HG03565 (cell line): Measurements from ENCODE around the gene EID2B.
A peak's percentile ranks its signal among the peaks of the same experiment; 100 is the strongest.

ENCODE experiments used
- ATAC-seq: cut with Tn5 transposase; IDR thresholded peaks from one replicate; pipeline ENCODE4 v1.9.1; 2021; ENCODE audit warnings: mild to moderate bottlenecking, moderate library complexity; ENCODE audit not compliant: unreplicated experiment

EID2B gene

GRCh38 chr19:39532233-39533002, at the start of gene EID2B:
Gene EID2B, minus strand, starts transcription at chr19:39532852. Its CDS starts 50 bp downstream, at chr19:39532802.
- ATAC-seq, result peak; percentile 92

- ATAC-seq, result no peak
Observed at GRCh38 chr19:39582442-39582841, 49.8 kb upstream of the EID2B start.

- ATAC-seq, result no peak
Observed at GRCh38 chr19:39568604-39569003, 36.0 kb upstream of the EID2B start.

GRCh38 chr19:39566064-39566463, 33.4 kb upstream of the EID2B start:
- no peak for ATAC-seq

- no peak for ATAC-seq
Observed at GRCh38 chr19:39563408-39563807, 30.8 kb upstream of the EID2B start.

- ATAC-seq, result no peak
Observed at GRCh38 chr19:39558624-39559117, 26.0 kb upstream of the EID2B start.

GRCh38 chr19:39557811-39558623, 25.4 kb upstream of the EID2B start:
- ATAC-seq, result no peak

- ATAC-seq, result no peak
Observed at GRCh38 chr19:39555883-39556282, 23.2 kb upstream of the EID2B start.

- ATAC-seq, result no peak
Observed at GRCh38 chr19:39554701-39555311, 22.2 kb upstream of the EID2B start.

GRCh38 chr19:39553082-39553652, 20.5 kb upstream of the EID2B start:
- ATAC-seq, result no peak

GRCh38 chr19:39550197-39550596, 17.5 kb upstream of the EID2B start:
- no peak for ATAC-seq

GRCh38 chr19:39546599-39546998, 13.9 kb upstream of the EID2B start:
- ATAC-seq, result no peak

- ATAC-seq, result no peak
Observed at GRCh38 chr19:39544911-39545310, 12.3 kb upstream of the EID2B start.

GRCh38 chr19:39544226-39544903, 11.7 kb upstream of the EID2B start:
- no peak for ATAC-seq

- ATAC-seq, result no peak
Observed at GRCh38 chr19:39543477-39543857, 10.8 kb upstream of the EID2B start.

GRCh38 chr19:39542206-39542605, 9.6 kb upstream of the EID2B start:
- ATAC-seq, result no peak

GRCh38 chr19:39540333-39540673, 7.7 kb upstream of the EID2B start:
- no peak for ATAC-seq

- ATAC-seq, result peak; percentile 86
Observed at GRCh38 chr19:39539518-39540332, 7.1 kb upstream of the EID2B start, which contains the start of gene EID2. Gene EID2, minus strand, starts transcription at chr19:39540161. Its CDS starts 82 bp downstream, at chr19:39540079.

- no peak for ATAC-seq
Observed at GRCh38 chr19:39539165-39539517, 6.5 kb upstream of the EID2B start.

GRCh38 chr19:39533791-39534190, 1.1 kb upstream of the EID2B start:
- ATAC-seq, result no peak
